ENCODE data around the gene KCNQ2.

- TF ChIP-seq CTCF (conservative IDR thresholded peaks at IDR 0.05): no peak
- TF ChIP-seq EZH2 (IDR thresholded peaks at IDR 0.05; ENCODE audit: low read depth): no peak
Observed at GRCh38 chr20:63487116-63487764, 14.8 kb upstream of the KCNQ2 start.
